ENCODE data around the gene CASP7. TPM values are rescaled to one million over a fixed set of nuclear protein-coding genes. Genes with fewer than 3 reads are reported as not detected.

The CASP7 gene
- total RNA-seq, 1 donor from 2014 or later, result 37.0 TPM

- no peak for DNase-seq (ENCODE audit: low spot score)
Measured at GRCh38 chr10:113712024-113712423, 32.3 kb downstream of the CASP7 start.

DNA sequence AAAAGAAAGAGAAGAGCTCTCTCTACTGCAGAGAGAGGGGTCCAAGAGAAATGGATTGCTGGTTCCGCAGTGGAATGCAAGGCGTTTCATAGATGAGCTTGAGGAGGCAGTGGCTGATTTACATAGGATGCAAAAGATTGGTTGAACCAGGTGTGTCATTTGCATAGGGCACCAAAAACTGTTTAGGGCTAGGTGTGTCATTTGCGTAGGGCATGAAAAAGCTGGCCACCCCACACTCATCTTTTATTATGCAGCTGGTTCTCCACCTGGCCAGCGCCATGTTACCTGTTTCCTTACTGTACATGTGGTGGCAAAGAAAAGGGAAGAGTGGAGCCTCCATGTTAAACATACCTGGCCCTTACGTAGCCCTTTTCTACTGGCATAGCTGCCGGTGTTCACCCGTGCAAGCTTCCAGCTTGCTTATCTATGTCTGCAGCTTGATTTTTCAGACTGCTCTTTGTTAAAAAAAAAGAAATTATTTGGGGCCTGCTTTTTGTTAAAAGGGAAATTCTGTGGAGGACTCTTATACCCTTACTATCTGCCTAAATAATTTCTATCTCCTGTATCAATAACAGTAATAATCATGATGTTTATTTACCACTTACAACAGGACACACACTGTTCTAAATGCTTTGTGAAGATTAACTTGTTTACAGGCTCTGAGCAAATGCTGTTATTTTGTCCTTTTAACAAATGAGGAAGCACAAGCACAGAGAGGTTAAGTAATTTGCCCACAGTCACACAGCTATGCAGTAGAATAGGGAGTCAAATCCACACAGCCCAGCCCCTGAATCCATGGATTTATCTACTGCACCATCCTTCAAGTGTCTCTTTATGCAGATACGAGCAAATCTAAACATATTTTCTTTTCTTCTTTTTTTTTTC, 33.3 kb downstream of the CASP7 start:
- no peak for DNase-seq (ENCODE audit: low spot score)

DNA sequence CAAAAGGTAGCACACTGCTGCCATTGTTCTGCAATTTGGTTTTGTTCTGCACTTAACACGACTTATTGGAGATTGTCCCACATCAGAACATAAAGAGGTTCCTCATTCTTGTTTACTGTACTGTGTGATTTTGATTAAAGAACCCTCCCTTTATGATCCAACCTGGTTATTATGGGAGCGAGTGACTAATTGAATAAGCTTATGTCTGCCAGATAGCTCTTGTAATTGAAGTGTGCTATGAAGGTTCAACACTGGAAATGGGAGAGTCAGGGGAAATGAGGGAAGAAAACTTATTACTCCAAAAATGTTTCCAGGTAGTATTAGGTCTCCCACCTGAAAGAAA, 33.9 kb downstream of the CASP7 start:
- DNase-seq (ENCODE audit: low spot score), result no peak

DNA sequence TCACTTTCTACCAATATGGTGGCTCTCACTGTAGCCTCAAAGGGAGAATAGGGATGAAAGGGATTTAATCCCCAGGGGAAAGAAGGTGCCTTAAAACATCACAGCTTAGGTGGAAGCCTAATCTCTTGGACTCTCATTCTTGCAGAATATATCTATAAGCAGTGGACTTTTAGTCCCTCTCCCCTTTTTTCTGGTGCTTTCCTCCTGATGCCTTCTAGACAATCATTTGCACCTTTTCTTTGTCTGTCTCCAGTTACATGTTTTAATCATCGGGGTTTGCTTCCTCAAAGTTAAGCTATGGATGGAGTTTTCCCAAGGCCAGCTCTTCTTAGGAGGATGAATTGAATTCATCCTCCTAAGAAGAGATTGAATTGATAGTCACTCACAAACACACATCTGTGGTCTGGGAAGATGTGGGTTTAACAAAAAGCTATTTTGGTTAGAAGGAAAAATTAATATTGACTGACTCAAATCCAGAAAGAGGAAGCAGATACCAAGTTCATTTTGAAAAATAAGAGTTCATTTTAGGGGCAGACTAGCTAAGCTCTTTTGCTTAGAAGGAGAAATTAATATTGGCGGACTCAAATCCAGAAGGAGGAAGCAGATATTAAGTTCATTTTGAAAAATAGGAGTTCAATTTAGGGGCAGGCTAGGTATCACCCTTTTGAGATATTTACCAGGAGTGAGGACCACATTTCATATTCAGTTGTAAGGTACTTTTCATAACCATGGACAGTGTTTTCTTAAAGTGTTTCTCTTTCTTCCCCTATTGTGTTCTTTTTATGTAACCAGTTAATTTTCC, 36.6 kb downstream of the CASP7 start:
- DNase-seq (ENCODE audit: low spot score), result no peak

DNA sequence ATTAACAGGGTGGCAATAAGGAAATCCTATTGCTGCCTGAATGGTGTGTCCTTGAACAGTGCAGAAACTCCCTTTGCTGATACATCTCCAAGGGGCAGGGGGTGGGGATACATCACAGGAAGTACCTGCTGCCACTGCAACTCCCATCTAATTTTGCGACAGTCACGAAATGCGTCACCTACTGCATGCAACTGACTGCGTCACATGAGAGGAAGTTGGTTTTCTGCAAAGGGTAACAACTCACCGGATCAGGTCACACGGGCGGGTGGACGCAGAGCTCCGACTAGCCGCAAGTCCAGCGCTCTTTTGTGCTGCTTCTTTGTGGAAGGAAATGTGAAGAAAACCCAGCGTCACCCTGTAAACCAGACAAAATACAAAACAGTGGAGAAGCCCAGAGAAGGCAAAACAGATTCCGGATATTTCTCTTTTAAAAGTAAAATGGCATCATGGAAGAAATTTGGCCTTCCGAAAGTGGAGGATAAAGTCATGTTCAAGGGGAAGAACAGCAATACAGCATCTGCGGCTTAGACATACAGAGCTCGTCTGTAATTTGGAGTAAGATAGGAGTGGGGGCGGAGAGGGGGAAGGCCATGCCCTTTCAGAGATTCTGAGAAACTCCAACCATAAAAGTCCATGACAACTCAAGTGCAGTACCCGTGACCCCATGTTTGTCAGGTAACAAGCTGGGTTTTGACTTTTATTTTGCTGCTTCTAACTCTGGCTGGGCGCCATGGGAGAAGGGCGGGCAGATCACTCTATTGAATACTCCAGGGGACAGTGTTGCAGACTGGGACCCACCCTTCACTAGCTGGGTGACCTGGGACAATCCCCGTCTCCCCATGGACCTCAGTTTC, 39.5 kb downstream of the CASP7 start:
- DNase-seq (ENCODE audit: low spot score), result no peak

DNA sequence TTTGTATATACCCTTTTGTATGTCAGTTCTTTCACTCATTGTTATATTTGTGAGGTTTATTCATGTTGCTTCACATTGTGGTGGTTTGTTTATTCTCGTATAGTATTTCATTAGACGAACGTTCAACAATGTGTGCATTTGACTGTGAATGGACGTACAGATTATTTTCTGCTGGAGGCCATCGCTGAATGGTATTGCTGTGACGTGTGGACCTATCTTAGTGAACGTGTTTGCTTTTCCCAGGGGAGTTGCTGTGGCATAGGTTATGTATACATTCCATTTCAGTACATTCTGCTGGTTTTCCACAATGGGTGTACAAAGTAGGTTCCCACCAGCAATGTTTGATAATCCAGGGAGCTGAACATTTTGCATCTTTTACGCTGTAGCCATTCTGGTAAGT, 40.7 kb downstream of the CASP7 start:
- no peak for DNase-seq (ENCODE audit: low spot score)

- DNase-seq (ENCODE audit: low spot score), result no peak
Measured at GRCh38 chr10:113732160-113732881, 52.6 kb downstream of the CASP7 start.

GRCh38 chr10:113732966-113733365, 53.3 kb downstream of the CASP7 start:
- DNase-seq (ENCODE audit: low spot score), result no peak

DNA sequence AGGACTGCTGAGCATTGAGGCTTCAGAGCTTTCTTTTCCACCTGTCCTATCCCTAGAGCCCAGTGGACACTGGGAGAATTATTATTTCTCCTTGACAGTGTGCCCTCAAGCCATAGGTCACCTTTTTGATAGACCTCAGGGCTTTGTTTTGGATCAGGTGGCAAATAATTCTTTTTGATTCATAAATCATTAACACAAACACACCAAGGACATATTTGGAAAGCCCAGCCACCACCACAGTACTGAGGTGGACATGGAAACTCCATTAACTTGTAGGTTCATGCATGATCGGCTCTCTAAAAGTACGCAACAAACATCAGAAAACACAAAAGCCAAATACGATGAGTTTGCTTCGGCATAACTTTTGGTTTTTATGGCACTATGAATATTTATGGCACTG, 53.9 kb downstream of the CASP7 start:
- DNase-seq (ENCODE audit: low spot score), result no peak

- DNase-seq (ENCODE audit: low spot score), result no peak
Measured at GRCh38 chr10:113735913-113736312, 56.2 kb downstream of the CASP7 start.

GRCh38 chr10:113736576-113736975, 56.9 kb downstream of the CASP7 start:
- DNase-seq (ENCODE audit: low spot score), result no peak

- no peak for DNase-seq (ENCODE audit: low spot score)
Measured at GRCh38 chr10:113739031-113739430, 59.3 kb downstream of the CASP7 start.

DNA sequence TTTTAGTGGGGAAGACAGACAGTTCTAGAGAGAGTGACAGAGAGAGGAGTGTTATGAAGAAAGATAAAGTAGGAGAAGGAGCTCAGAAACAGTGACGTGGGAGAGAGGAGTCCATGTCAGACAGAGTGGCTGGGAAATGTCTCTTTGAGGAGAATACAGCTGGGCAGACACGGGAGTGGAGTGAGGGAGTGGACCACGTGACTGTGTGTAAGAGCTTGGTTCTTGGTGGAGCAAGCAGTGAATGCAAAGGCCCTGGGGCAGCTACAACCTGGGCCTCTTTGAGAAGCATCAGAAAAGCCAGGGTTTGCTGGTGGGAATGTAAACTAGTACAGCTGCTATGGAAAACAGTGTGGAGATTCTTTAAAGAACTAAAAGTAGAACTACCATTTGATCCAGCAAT, 59.9 kb downstream of the CASP7 start:
- DNase-seq (ENCODE audit: low spot score), result no peak

GRCh38 chr10:113740850-113741249, 61.1 kb downstream of the CASP7 start:
- DNase-seq (ENCODE audit: low spot score), result no peak

DNA sequence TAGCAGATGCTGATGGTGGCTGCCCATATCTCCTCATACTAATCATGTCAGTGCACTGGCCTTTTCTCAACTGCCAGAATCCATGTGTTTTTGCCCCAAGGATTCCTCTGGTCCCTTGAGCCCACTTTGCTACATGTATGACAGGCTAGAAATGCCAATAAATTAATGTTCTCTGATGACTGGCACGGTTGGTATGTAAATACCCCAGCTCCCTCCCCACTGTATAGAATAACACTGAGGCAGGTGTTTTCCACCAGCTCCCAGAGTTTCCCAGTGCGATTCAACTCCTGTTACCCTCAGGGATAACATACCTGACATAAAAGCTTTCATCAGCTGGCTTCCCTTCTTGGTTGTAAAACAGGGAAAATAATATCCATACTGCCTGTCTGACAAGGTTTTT, 62.8 kb downstream of the CASP7 start:
- no peak for DNase-seq (ENCODE audit: low spot score)

- DNase-seq (ENCODE audit: low spot score), result no peak
Measured at GRCh38 chr10:113743594-113743993, 63.9 kb downstream of the CASP7 start.

GRCh38 chr10:113745374-113745773, 65.7 kb downstream of the CASP7 start:
- DNase-seq (ENCODE audit: low spot score), result no peak

DNA sequence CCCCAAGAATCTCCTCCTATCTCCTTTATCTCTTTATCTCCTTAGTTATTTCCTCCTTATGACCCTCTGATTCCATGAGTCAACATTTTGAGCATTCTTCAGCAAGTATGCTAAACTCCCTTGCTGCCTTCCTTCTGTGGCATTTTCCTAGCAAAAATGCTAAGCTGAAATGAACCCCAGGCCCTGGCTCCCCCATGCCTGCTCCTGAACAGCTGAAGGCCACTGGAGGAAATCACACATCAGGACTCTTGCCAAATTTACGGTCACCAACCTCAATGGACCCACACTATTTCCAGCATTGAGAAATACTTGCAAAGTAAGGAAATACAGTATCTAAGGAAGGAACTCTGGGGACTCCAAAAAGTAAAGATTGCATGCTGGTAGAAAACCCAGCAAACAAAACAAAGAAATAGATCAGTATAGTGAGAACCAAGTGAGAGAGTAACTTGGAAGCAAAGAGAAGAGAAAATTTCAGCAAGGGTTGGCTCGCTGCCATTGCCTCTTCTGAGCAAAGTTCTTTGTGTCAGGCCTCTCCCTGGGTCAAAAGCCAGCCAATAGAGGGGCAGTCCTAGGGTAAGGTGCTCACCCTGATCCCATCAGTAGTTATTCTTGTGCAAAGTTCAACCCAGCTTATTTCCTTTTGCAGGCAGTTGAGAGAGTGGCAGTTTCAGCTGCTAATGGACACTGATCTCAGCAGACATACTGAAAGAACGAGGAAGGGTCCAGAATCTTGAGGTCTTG, 66.7 kb downstream of the CASP7 start:
- no peak for DNase-seq (ENCODE audit: low spot score)

GRCh38 chr10:113751181-113751732, 71.5 kb downstream of the CASP7 start, which contains the start of gene PLEKHS1:
Gene PLEKHS1 (plus strand): TSS chr10:113751682. CDS start chr10:113755278, 3,596 bp downstream.
- DNase-seq (ENCODE audit: low spot score), result no peak

- no peak for DNase-seq (ENCODE audit: low spot score)
Measured at GRCh38 chr10:113752553-113752952, 72.8 kb downstream of the CASP7 start.

All from mesenteric fat pad (tissue), 1 donor.